Kidney (tissue), 14 donors: ENCODE measurements around the gene BCAS3. TPM values are rescaled to one million over a fixed set of nuclear protein-coding genes. Genes with fewer than 3 reads are reported as not detected.
A peak's percentile ranks its signal among the peaks of the same experiment; 100 is the strongest.

Experiments used
- DNase-seq, 5 donors: peaks; one replicate each; pipeline ENCODE4 v3.0.0-alpha.2; 2013 to 2020
- FAIRE-seq: peaks from 2 replicates; lab custom pipeline; 2012; peaks lifted over from hg19 to GRCh38; lab: Jason Lieb, UNC
- H3K27ac ChIP-seq, 2 donors: one replicate each; pipeline ENCODE4 v1.7.0; 2013; ENCODE audit warnings: low read depth in 2 of 2, low read length in 2 of 2, inconsistent platforms in 1 of 2
- H3K27me3 ChIP-seq: one replicate; pipeline ENCODE4 v1.7.1; 2013; ENCODE audit warnings: low read length, inconsistent platforms; ENCODE audit not compliant: control insufficient read depth, insufficient read depth
- H3K36me3 ChIP-seq, 3 donors: one replicate each; pipeline versions ENCODE4 v1.7.0 to v1.7.1; 2013; ENCODE audit warnings: low read length in 3 of 3, control low read depth in 1 of 3, inconsistent platforms in 1 of 3; ENCODE audit not compliant: insufficient read depth in 3 of 3, control insufficient read depth in 2 of 3
- H3K4me1 ChIP-seq, 3 donors: one replicate each; pipeline versions ENCODE4 v1.7.0 to v1.7.1; 2013; ENCODE audit warnings: low read length in 3 of 3, inconsistent platforms in 1 of 3, low read depth in 1 of 3; ENCODE audit not compliant: control insufficient read depth in 2 of 3, insufficient read depth in 2 of 3
- H3K4me3 ChIP-seq, 3 donors: one replicate each; pipeline versions ENCODE4 v1.7.0 to v1.8.1; 2013; ENCODE audit warnings: low read length in 3 of 3, control low read depth in 1 of 3, inconsistent platforms in 1 of 3
- H3K9ac ChIP-seq, 3 donors: one replicate each; pipeline versions ENCODE4 v1.7.0 to v1.7.1; 2013; ENCODE audit warnings: low read length in 3 of 3, control low read depth in 1 of 3, inconsistent platforms in 1 of 3
- H3K9me3 ChIP-seq, 3 donors: one replicate each; pipeline versions ENCODE4 v1.7.0 to v1.7.1; 2013; ENCODE audit warnings: low read length in 3 of 3, control low read depth in 1 of 3, inconsistent platforms in 1 of 3; ENCODE audit not compliant: control insufficient read depth in 2 of 3, insufficient read depth in 1 of 3
- CTCF ChIP-seq: IDR thresholded peaks from 3 replicates; pipeline ENCODE4 v1.5.1; 2012; ENCODE audit warnings: mild to moderate bottlenecking, moderate library complexity, borderline replicate concordance; ENCODE audit not compliant: insufficient read depth; ENCODE audit errors: extremely low read depth
- intact Hi-C: fragments of 100-400 bp; cut with DNase I; formaldehyde crosslinking; loops from one replicate; pipeline ENCODE4 v1.11.1; 2022
- polyA plus RNA-seq: library from polyadenylated mRNA; stranded (reverse); fragments of 350-450 nt; fragmentation: Illumina TruSeq; extraction: RNeasy Lipid Tissue Mini Kit (QIAGEN cat#74804); gene quantifications from one replicate; pipeline ENCODE4 v1.2.3, GENCODE V29; 2014; ENCODE audit warnings: low read depth, low replicate concordance; ENCODE audit not compliant: insufficient read depth
- total RNA-seq: library from RNA; stranded (reverse); fragmentation: NEBNext Ultra II Directional; extraction: Animal tissue kit (Norgen Biotek cat#: 25700); gene quantifications from one replicate; pipeline ENCODE4 v1.2.1, GENCODE V29; 2021
- donor health status: control.
- donor health status: control.
- donor health status: control.
- donor health status: control.
- donor health status: control.
- donor health status: DM: yes; HTN: yes; CAD: no.
- donor health status: Normal renal cell carcinoma (clear cell type).

Gene BCAS3
- total and polyA plus RNA-seq, 2 donors from 2014 or later: 18.3 to 44.1 TPM

GRCh38 chr17:61387511-61388305 lies 710.1 kb downstream of the BCAS3 start:
- Histone ChIP-seq H3K9ac (no peak overlapping the region), H3K9me3 (no peaks in the 10 kb centered on the region), H3K27ac (no peak overlapping the region), H3K4me1 (peaks cover 0 to 7% (median 5%) of the 10 kb centered on the region in 3 donors), H3K4me3 (no peak overlapping the region), H3K27me3 (no peaks in the 10 kb centered on the region), H3K36me3 (no peaks in the 10 kb centered on the region)
- peak in 1 of 5 donors; percentile 49 for DNase-seq
- intact Hi-C loops: no loop called here
- no peak for TF ChIP-seq CTCF
- FAIRE-seq: no peak

GRCh38 chr17:61388561-61389356 lies 711.1 kb downstream of the BCAS3 start:
- Histone ChIP-seq H3K4me3 (no peak overlapping the region), H3K4me1 (peaks cover 0 to 7% (median under 1%) of the 10 kb centered on the region in 3 donors), H3K9me3 (no peaks in the 10 kb centered on the region), H3K27ac (no peak overlapping the region), H3K36me3 (no peaks in the 10 kb centered on the region), H3K27me3 (no peaks in the 10 kb centered on the region), H3K9ac (no peak overlapping the region)
- FAIRE-seq (no peak), DNase-seq (peak in 2 of 5 donors; percentile 45 to 46)
- intact Hi-C loops: no loop called here
- TF ChIP-seq CTCF: no peak

- no peak for FAIRE-seq
Measured at GRCh38 chr17:61389670-61390478, 712.2 kb downstream of the BCAS3 start.

More at GRCh38 chr17:61389670-61390478, 712.2 kb downstream of the BCAS3 start:
- Histone ChIP-seq H3K4me3 (no peak overlapping the region), H3K27me3 (no peaks in the 10 kb centered on the region), H3K4me1 (peaks cover 0 to 13% (median 6%) of the 10 kb centered on the region in 3 donors), H3K9ac (no peak overlapping the region), H3K36me3 (no peaks in the 10 kb centered on the region), H3K27ac (no peak overlapping the region), H3K9me3 (no peaks in the 10 kb centered on the region)
- TF ChIP-seq CTCF: peak; percentile 83
- intact Hi-C loops: no loop called here
- DNase-seq: peak; percentile 65 to 83 (median 75)
